H1 (cell line): ENCODE results near the gene ZNRF3. TPM values are rescaled to one million over a fixed set of nuclear protein-coding genes. Genes with fewer than 3 reads are reported as not detected.

Experiments used
- CTCF ChIA-PET: fragments of 300-600 bp; sonication (Branson Sonifier 250); formaldehyde crosslinking; loops from one replicate; lab custom pipeline; 2021; ENCODE audit not compliant: partially characterized antibody; lab: Charles Lee
- POLR2A ChIA-PET: fragments of 300-600 bp; sonication (Branson Sonifier 250); formaldehyde crosslinking; loops from one replicate; lab custom pipeline; 2021; ENCODE audit warnings: inconsistent platforms; ENCODE audit not compliant: partially characterized antibody; lab: Charles Lee
- DNase-seq, 2 experiments: peaks; one replicate each; pipeline versions ENCODE4 v3.0.0 to v3.0.0-alpha.2; 2010 to 2022; ENCODE audit warnings: low spot score in 2 of 2, low read depth in 1 of 2, mixed read lengths in 1 of 2
- FAIRE-seq: peaks from 2 replicates; lab custom pipeline; 2011; peaks lifted over from hg19 to GRCh38; lab: Jason Lieb, UNC
- H2AFZ ChIP-seq: 2 replicates; pipeline ENCODE4 v1.8.1; 2012; ENCODE audit warnings: low read length, inconsistent platforms
- H2AK5ac ChIP-seq: 2 replicates; pipeline ENCODE4 v1.6.1; 2013; ENCODE audit warnings: low read depth, low read length
- H2BK120ac ChIP-seq: replicated peaks from 2 replicates; pipeline ENCODE3; 2013; ENCODE audit warnings: low read depth, low read length, inconsistent platforms
- H2BK12ac ChIP-seq: 2 replicates; pipeline ENCODE4 v1.6.1; 2013; ENCODE audit warnings: low read depth, low read length
- H2BK15ac ChIP-seq: 2 replicates; pipeline ENCODE4 v1.6.1; 2013; ENCODE audit warnings: low read length
- H2BK20ac ChIP-seq: 2 replicates; pipeline ENCODE4 v1.6.1; 2013; ENCODE audit warnings: low read length
- H2BK5ac ChIP-seq: 2 replicates; pipeline ENCODE4 v1.6.1; 2013; ENCODE audit warnings: low read depth, low read length
- H3K14ac ChIP-seq: 2 replicates; pipeline ENCODE4 v1.6.1; 2013; ENCODE audit warnings: inconsistent platforms; ENCODE audit not compliant: insufficient read length
- H3K18ac ChIP-seq: 2 replicates; pipeline ENCODE4 v1.6.1; 2013; ENCODE audit warnings: low read length; ENCODE audit errors: extremely low read depth
- H3K23ac ChIP-seq: 2 replicates; pipeline ENCODE4 v1.6.1; 2013; ENCODE audit warnings: inconsistent platforms; ENCODE audit not compliant: insufficient read length
- H3K23me2 ChIP-seq: 2 replicates; pipeline ENCODE4 v1.6.1; 2013; ENCODE audit warnings: low read depth, low read length
- H3K27ac ChIP-seq: 2 replicates; pipeline ENCODE4 v1.6.1; 2011; ENCODE audit warnings: low read depth, low read length, inconsistent platforms
- H3K27me3 ChIP-seq, 4 experiments: replicated peaks in 1 of 4; 1 replicate in 1 of 4; 2 replicates in 3 of 4; pipeline versions ENCODE4 v1.6.1 to v1.8.1; 2011 to 2013; ENCODE audit warnings: low read length in 3 of 4, mild to moderate bottlenecking in 3 of 4, inconsistent platforms in 2 of 4, mixed read lengths in 2 of 4, moderate library complexity in 1 of 4; ENCODE audit not compliant: control insufficient read depth in 3 of 4, insufficient read depth in 3 of 4; ENCODE audit errors: extremely low read depth in 1 of 4
- H3K36me3 ChIP-seq, 4 experiments: 2 replicates each; pipeline versions ENCODE4 v1.6.1 to v1.8.1; 2011 to 2013; ENCODE audit warnings: mild to moderate bottlenecking in 4 of 4, low read length in 3 of 4, moderate library complexity in 2 of 4, control low read depth in 1 of 4, inconsistent platforms in 1 of 4; ENCODE audit not compliant: insufficient read depth in 4 of 4, control insufficient read depth in 2 of 4
- H3K4ac ChIP-seq: replicated peaks from 2 replicates; pipeline ENCODE3; 2013; ENCODE audit warnings: low read length, low read depth, mixed read lengths, inconsistent platforms; ENCODE audit not compliant: insufficient read length
- H3K4me1 ChIP-seq, 4 experiments: replicated peaks in 1 of 4; 1 replicate in 1 of 4; 2 replicates in 3 of 4; pipeline versions ENCODE4 v1.6.1 to v1.8.1; 2011 to 2013; ENCODE audit warnings: low read length in 3 of 4, inconsistent platforms in 2 of 4, mixed read lengths in 1 of 4; ENCODE audit not compliant: insufficient read depth in 4 of 4, control insufficient read depth in 3 of 4
- H3K4me2 ChIP-seq, 2 experiments: 2 replicates each; pipeline versions ENCODE4 v1.6.1 to v1.8.1; 2011 to 2013; ENCODE audit warnings: low read depth in 2 of 2, low read length in 2 of 2, control low read depth in 1 of 2, inconsistent platforms in 1 of 2, mild to moderate bottlenecking in 1 of 2; ENCODE audit not compliant: insufficient read depth in 1 of 2
- H3K4me3 ChIP-seq, 4 experiments: fragments of 200-600, 300-600 bp in 1 of 4; sonication (generic), shearing (Covaris generic), sonication (Bioruptor Twin) in 1 of 4; 2 replicates each; pipeline versions ENCODE4 v1.5.1 to v1.8.1; 2011 to 2016; ENCODE audit warnings: low read length in 4 of 4, low read depth in 3 of 4, control low read depth in 2 of 4, inconsistent platforms in 2 of 4, mild to moderate bottlenecking in 2 of 4, mixed read lengths in 1 of 4, moderate library complexity in 1 of 4; ENCODE audit not compliant: insufficient read depth in 2 of 4; ENCODE audit errors: extremely low read depth in 1 of 4
- H3K56ac ChIP-seq: replicated peaks from 2 replicates; pipeline ENCODE3; 2013; ENCODE audit warnings: low read depth, mild to moderate bottlenecking, mixed read lengths, low read length, inconsistent platforms; ENCODE audit not compliant: insufficient read length
- H3K79me1 ChIP-seq: 2 replicates; pipeline ENCODE4 v1.6.1; 2013; ENCODE audit warnings: low read depth, low read length, control low read depth
- H3K79me2 ChIP-seq, 2 experiments: 2 replicates each; pipeline versions ENCODE4 v1.6.1 to v1.8.1; 2012 to 2013; ENCODE audit warnings: low read length in 2 of 2, mild to moderate bottlenecking in 2 of 2, inconsistent platforms in 1 of 2; ENCODE audit not compliant: insufficient read depth in 2 of 2, control insufficient read depth in 1 of 2
- H3K9ac ChIP-seq, 4 experiments: replicated peaks in 1 of 4; 1 replicate in 1 of 4; 2 replicates in 3 of 4; pipeline versions ENCODE4 v1.6.1 to v1.8.1; 2011 to 2013; ENCODE audit warnings: low read depth in 3 of 4, low read length in 3 of 4, control low read depth in 2 of 4, mild to moderate bottlenecking in 2 of 4, moderate library complexity in 2 of 4, inconsistent platforms in 1 of 4; ENCODE audit errors: extremely low read depth in 1 of 4
- H3K9me3 ChIP-seq, 2 experiments: 2 replicates each; pipeline versions ENCODE4 v1.6.1 to v1.8.1; 2012 to 2013; ENCODE audit warnings: mild to moderate bottlenecking in 2 of 2, moderate library complexity in 2 of 2, control low read depth in 1 of 2, inconsistent platforms in 1 of 2, low read depth in 1 of 2, low read length in 1 of 2, mixed read lengths in 1 of 2; ENCODE audit not compliant: insufficient read depth in 2 of 2
- H4K20me1 ChIP-seq, 2 experiments: replicated peaks in 1 of 2; 2 replicates each; pipeline versions ENCODE3 to v1.8.1; 2011 to 2013; ENCODE audit warnings: inconsistent platforms in 2 of 2, low read length in 2 of 2, mild to moderate bottlenecking in 1 of 2; ENCODE audit not compliant: insufficient read depth in 2 of 2, control insufficient read depth in 1 of 2
- H4K5ac ChIP-seq: 2 replicates; pipeline ENCODE4 v1.6.1; 2013; ENCODE audit warnings: low read length, low read depth, mixed read lengths, inconsistent platforms; ENCODE audit not compliant: insufficient read length
- H4K8ac ChIP-seq: 2 replicates; pipeline ENCODE4 v1.8.0; 2013; ENCODE audit warnings: mild to moderate bottlenecking, moderate library complexity, low read length, inconsistent platforms; ENCODE audit not compliant: insufficient read depth; ENCODE audit errors: extremely low read depth
- H4K91ac ChIP-seq: replicated peaks from 2 replicates; pipeline ENCODE3; 2013; ENCODE audit warnings: low read length, mixed read lengths, inconsistent platforms; ENCODE audit not compliant: insufficient read length
- ASH2L ChIP-seq: fragments of 200-600, 300-600 bp; sonication (generic); IDR thresholded peaks from one replicate; pipeline ENCODE4 v1.7.1; 2017; ENCODE audit warnings: low read length
- CEBPB ChIP-seq: IDR thresholded peaks from 2 replicates; pipeline ENCODE4 v1.6.1; 2012; ENCODE audit warnings: low read depth, low read length
- JUND ChIP-seq: IDR thresholded peaks from 2 replicates; pipeline ENCODE4 v1.6.1; 2011; ENCODE audit warnings: mild to moderate bottlenecking, improper control_type of control experiment, low read length
- KDM1A ChIP-seq: fragments of 200-600, 300-600 bp; sonication (generic); IDR thresholded peaks from 2 replicates; pipeline ENCODE4 v1.7.1; 2016; ENCODE audit warnings: mild to moderate bottlenecking, low read length, borderline replicate concordance
- KDM4A ChIP-seq: IDR thresholded peaks from one replicate; pipeline ENCODE4 v1.7.1; 2012; ENCODE audit warnings: low read depth, mild to moderate bottlenecking, moderate library complexity, low read length, inconsistent platforms; ENCODE audit not compliant: severe bottlenecking
- KDM5A ChIP-seq: fragments of 200-600 bp; IDR thresholded peaks from 2 replicates; pipeline ENCODE4 v1.7.1; 2012; ENCODE audit warnings: mild to moderate bottlenecking, low read length, inconsistent platforms, mixed read lengths
- RAD21 ChIP-seq, 2 experiments: IDR thresholded peaks in 1 of 2; conservative IDR thresholded peaks in 1 of 2; 2 replicates each; pipeline ENCODE4 v1.6.1; 2011; ENCODE audit warnings: low read depth in 2 of 2, low read length in 2 of 2, improper control_type of control experiment in 1 of 2, inconsistent platforms in 1 of 2, mild to moderate bottlenecking in 1 of 2, moderate library complexity in 1 of 2
- RFX5 ChIP-seq: IDR thresholded peaks from 2 replicates; pipeline ENCODE4 v1.6.1; 2011; ENCODE audit warnings: low read depth, low read length, improper control_type of control experiment, borderline replicate concordance
- SAP30 ChIP-seq: fragments of 300-600 bp; sonication (generic); IDR thresholded peaks from 2 replicates; pipeline ENCODE4 v1.7.1; 2012; ENCODE audit warnings: low read length, moderate library complexity, mild to moderate bottlenecking, inconsistent platforms; ENCODE audit not compliant: insufficient read depth, insufficient replicate concordance
- TCF12 ChIP-seq: IDR thresholded peaks from 2 replicates; pipeline ENCODE4 v1.6.1; 2011; ENCODE audit warnings: low read depth, mild to moderate bottlenecking, low read length
- YY1 ChIP-seq: IDR thresholded peaks from 2 replicates; pipeline ENCODE4 v1.6.1; 2011; ENCODE audit warnings: low read depth, mild to moderate bottlenecking, low read length
- ZNF274 ChIP-seq: IDR thresholded peaks from 2 replicates; pipeline ENCODE4 v1.7.0; 2012; ENCODE audit warnings: low read length, borderline replicate concordance; ENCODE audit errors: extremely low read depth
- WGBS, 2 experiments: shearing (Covaris generic) in 1 of 2; methylation state at CpG; one replicate each; pipeline versions ENCODE4 v1.1.6 to v1.1.7; 2013 to 2015; ENCODE audit warnings: low lambda C conversion rate in 2 of 2, mixed read lengths in 2 of 2, inconsistent platforms in 1 of 2, low coverage in 1 of 2, missing lambda C conversion rate in 1 of 2; ENCODE audit not compliant: insufficient replicate concordance in 2 of 2, insufficient coverage in 1 of 2, insufficient read length in 1 of 2; ENCODE audit errors: extremely low coverage in 1 of 2, missing lambda C conversion rate in 1 of 2; 5-methylcytosine and 5-hydroxymethylcytosine counted together
- polyA plus RNA-seq, 7 experiments: library from polyadenylated mRNA; depleted of rRNA in 3 of 7; stranded (reverse) in 5 of 7; unstranded in 2 of 7; fragments of >200 nt in 5 of 7; fragments of 200-250 nt in 2 of 7; gene quantifications; 1 replicate in 5 of 7; 2 replicates in 1 of 7; 4 replicates in 1 of 7; pipeline versions ENCODE4 v1.2.1 to v1.2.3, GENCODE V29; 2011 to 2013; ENCODE audit warnings: missing spikeins in 2 of 7, mixed read lengths in 2 of 7
- total RNA-seq: library from RNA; stranded (reverse); fragmentation: NEBNext Ultra II Directional; extraction: Animal tissue kit (Norgen Biotek cat#: 25700); gene quantifications from 2 replicates; pipeline ENCODE4 v1.2.1, GENCODE V29; 2021

The ZNRF3 gene
- total and polyA plus RNA-seq, 2 of the 8 experiments (the other 6 are each of a cell fraction or from before 2014, with no cell fraction given) = 14.1 to 21.7 TPM

DNA sequence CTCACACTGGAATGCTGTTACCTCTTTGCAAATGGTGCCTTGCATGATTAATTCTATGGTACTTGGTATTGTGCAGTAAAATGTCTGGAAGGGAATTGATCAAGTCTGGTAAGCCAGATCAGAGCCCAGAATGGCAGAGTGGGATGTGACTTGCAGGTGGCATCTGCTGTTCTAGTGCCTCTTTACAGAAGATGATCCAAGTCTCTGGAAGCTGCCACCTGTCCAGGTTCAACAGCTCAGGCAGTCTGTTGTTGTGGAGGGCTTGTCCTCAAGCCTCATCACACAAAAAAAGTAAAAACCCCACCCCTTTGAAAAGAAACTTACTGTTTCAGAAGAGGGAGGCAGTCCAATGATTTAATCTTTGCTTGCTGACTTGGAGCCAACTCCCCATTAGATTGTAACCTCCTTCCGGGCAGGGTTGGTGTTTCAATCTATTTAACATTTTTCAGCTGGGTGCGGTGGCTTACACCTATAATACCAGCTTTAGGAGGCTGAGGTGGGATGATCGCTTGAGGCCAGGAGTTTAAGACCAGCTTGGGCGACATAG lies 17.1 kb downstream of the ZNRF3 start:
- no peak overlapping the region for H3K27ac ChIP-seq
- POLR2A ChIA-PET = interaction anchor here (1.2 to 1.6 kb wide), 2 partner anchors 8 to 130 kb away, joined by 3 read pairs; no protein-coding TSS in a partner anchor
- TF ChIP-seq CEBPB (no peak), ZNF274 (no peak), JUND (no peak), TCF12 (no peak), SAP30 (no peak), KDM5A (no peak), KDM1A (no peak), RFX5 (no peak), YY1 (no peak), RAD21 (IDR thresholded peaks at IDR 0.05 in 1 of 2, conservative IDR thresholded peaks at IDR 0.05 in 1 of 2; ENCODE audit: low read depth in 2 of 2, low read length in 2 of 2) (no peak), ASH2L (no peak), KDM4A (no peak)

More for the DNA sequence above, 17.1 kb downstream of the ZNRF3 start:
- Histone ChIP-seq H2BK120ac (no peak overlapping the region), H3K14ac (no peak overlapping the region), H2AK5ac (no peak overlapping the region), H2BK12ac (peak overlapping the region; percentile 19; the same call in 1 of the 2 replicates), H2BK15ac (no peak overlapping the region), H3K4ac (no peak overlapping the region), H3K56ac (no peak overlapping the region), H3K23ac (no peak overlapping the region), H4K20me1 (peaks cover 12 to 24% of the 10 kb centered on the region in 2 experiments), H4K8ac (no peak overlapping the region), H4K91ac (no peak overlapping the region), H3K79me1 (peaks cover 21% of the 10 kb centered on the region), H3K4me1 (peaks cover 19 to 27% (median 24%) of the 10 kb centered on the region in 4 experiments), H2AFZ (no peak overlapping the region), H3K18ac (no peak overlapping the region), H3K79me2 (peaks cover 0 to 96% of the 10 kb centered on the region in 2 experiments; a peak in 3 of 4 replicates), H3K36me3 (no peaks in the 10 kb centered on the region), H3K9me3 (no peaks in the 10 kb centered on the region), H4K5ac (no peak overlapping the region), H2BK20ac (no peak overlapping the region), H2BK5ac (peak overlapping the region; percentile 17; the same call in 1 of the 2 replicates), H3K9ac (no peak overlapping the region), H3K4me3 (no peak overlapping the region), H3K4me2 (0 out of 4 replicates have a peak overlapping the region, but pooled peaks of 1 of the 2 experiments have one; percentile 17), H3K23me2 (no peaks in the 10 kb centered on the region), H3K27me3 (no peaks in the 10 kb centered on the region)
- no peak for FAIRE-seq
- 92% methylated on average over 4 of the region's 4 CpGs; no CpG with 5 or more reads in 1 of the 2 experiments for WGBS, 2 experiments
- CTCF ChIA-PET = interaction anchor here (0.7 to 1.7 kb wide), 2 partner anchors 10 to 140 kb away, joined by 3 to 7 read pairs; no protein-coding TSS in a partner anchor
- DNase-seq = no peak
